ENCODE measurements around the gene IQCN.

IQCN gene

DNA sequence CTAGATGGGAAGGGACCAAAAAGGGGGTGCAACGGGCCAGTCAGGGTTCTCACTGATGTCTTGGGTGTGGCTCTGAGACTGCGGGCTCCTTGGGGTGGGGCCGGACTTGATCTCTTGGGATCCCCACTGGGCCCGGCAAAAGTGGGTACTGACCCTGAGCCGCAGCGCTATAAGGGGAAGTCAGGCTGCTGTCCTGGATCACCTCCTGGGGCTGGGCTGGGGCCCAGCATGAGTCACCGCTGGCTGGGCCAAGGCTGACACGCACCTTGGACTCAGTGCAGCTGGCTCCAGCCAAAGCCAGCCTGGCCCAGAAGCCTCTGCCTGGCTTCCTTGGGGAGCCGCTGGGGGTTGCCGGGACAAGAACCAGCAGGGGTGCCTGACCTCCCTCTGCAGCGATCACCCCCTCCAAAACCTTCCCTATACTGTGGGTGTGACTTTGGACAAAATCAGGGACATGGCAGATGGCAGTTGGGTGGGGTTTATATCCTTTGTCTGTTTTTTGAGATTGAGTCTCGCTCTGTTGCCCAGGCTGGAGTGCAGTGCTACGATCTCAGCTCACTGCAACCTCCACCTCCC lies 617 bp upstream of the IQCN start (continued):
- TF ChIP-seq PRDM6 (tag by site-specific recombination; IDR thresholded peaks at IDR 0.05) (no peak), ZSCAN5A (tag by site-specific recombination; IDR thresholded peaks at IDR 0.05) (no peak), ZNF16 (tag by site-specific recombination; IDR thresholded peaks at IDR 0.05; ENCODE audit: low read depth) (no peak), ZNF138 (tag by site-specific recombination; IDR thresholded peaks at IDR 0.05; ENCODE audit: borderline replicate concordance) (no peak), ZNF76 (tag by site-specific recombination; IDR thresholded peaks at IDR 0.05; ENCODE audit: borderline replicate concordance, low read depth) (peak; percentile 69; the same call in 1 of the 2 replicates), ZNF792 (tag by site-specific recombination; IDR thresholded peaks at IDR 0.05) (no peak), ZNF155 (tag by site-specific recombination; IDR thresholded peaks at IDR 0.05) (no peak), ZNF10 (tag by site-specific recombination; IDR thresholded peaks at IDR 0.05) (no peak), ZNF140 (tag by site-specific recombination; IDR thresholded peaks at IDR 0.05) (no peak), HOXC10 (CRISPR knock-in tag; IDR thresholded peaks at IDR 0.05) (no peak), ZFP41 (tag by site-specific recombination; IDR thresholded peaks at IDR 0.05; ENCODE audit: borderline replicate concordance) (no peak), ZBTB17 (tag by site-specific recombination; IDR thresholded peaks at IDR 0.05) (peak; percentile 81), ZNF658 (tag by site-specific recombination; IDR thresholded peaks at IDR 0.05) (no peak), ZNF37A (tag by site-specific recombination; IDR thresholded peaks at IDR 0.05) (no peak), ZNF2 (tag by site-specific recombination; IDR thresholded peaks at IDR 0.05) (no peak; the same call in 1 of the 2 replicates), GFI1B (tag by site-specific recombination; IDR thresholded peaks at IDR 0.05) (no peak), ZNF239 (tag by site-specific recombination; IDR thresholded peaks at IDR 0.05) (no peak), ZSCAN18 (tag by site-specific recombination; IDR thresholded peaks at IDR 0.05) (no peak)
- TF ChIP-seq, protein P1, sequence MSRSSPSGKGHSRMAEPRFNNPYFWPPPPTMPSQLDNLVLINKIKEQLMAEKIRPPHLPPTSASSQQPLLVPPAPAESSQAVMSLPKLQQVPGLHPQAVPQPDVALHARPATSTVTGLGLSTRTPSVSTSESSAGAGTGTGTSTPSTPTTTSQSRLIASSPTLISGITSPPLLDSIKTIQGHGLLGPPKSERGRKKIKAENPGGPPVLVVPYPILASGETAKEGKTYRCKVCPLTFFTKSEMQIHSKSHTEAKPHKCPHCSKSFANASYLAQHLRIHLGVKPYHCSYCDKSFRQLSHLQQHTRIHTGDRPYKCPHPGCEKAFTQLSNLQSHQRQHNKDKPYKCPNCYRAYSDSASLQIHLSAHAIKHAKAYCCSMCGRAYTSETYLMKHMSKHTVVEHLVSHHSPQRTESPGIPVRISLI (tag by site-specific recombination; IDR thresholded peaks at IDR 0.05), result no peak
- TF ChIP-seq, protein P2, sequence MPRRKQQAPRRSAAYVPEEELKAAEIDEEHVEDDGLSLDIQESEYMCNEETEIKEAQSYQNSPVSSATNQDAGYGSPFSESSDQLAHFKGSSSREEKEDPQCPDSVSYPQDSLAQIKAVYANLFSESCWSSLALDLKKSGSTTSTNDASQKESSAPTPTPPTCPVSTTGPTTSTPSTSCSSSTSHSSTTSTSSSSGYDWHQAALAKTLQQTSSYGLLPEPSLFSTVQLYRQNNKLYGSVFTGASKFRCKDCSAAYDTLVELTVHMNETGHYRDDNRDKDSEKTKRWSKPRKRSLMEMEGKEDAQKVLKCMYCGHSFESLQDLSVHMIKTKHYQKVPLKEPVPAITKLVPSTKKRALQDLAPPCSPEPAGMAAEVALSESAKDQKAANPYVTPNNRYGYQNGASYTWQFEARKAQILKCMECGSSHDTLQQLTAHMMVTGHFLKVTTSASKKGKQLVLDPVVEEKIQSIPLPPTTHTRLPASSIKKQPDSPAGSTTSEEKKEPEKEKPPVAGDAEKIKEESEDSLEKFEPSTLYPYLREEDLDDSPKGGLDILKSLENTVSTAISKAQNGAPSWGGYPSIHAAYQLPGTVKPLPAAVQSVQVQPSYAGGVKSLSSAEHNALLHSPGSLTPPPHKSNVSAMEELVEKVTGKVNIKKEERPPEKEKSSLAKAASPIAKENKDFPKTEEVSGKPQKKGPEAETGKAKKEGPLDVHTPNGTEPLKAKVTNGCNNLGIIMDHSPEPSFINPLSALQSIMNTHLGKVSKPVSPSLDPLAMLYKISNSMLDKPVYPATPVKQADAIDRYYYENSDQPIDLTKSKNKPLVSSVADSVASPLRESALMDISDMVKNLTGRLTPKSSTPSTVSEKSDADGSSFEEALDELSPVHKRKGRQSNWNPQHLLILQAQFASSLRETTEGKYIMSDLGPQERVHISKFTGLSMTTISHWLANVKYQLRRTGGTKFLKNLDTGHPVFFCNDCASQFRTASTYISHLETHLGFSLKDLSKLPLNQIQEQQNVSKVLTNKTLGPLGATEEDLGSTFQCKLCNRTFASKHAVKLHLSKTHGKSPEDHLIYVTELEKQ (tag by site-specific recombination; IDR thresholded peaks at IDR 0.05; ENCODE audit: borderline replicate concordance), result no peak
- TF ChIP-seq, protein P3, sequence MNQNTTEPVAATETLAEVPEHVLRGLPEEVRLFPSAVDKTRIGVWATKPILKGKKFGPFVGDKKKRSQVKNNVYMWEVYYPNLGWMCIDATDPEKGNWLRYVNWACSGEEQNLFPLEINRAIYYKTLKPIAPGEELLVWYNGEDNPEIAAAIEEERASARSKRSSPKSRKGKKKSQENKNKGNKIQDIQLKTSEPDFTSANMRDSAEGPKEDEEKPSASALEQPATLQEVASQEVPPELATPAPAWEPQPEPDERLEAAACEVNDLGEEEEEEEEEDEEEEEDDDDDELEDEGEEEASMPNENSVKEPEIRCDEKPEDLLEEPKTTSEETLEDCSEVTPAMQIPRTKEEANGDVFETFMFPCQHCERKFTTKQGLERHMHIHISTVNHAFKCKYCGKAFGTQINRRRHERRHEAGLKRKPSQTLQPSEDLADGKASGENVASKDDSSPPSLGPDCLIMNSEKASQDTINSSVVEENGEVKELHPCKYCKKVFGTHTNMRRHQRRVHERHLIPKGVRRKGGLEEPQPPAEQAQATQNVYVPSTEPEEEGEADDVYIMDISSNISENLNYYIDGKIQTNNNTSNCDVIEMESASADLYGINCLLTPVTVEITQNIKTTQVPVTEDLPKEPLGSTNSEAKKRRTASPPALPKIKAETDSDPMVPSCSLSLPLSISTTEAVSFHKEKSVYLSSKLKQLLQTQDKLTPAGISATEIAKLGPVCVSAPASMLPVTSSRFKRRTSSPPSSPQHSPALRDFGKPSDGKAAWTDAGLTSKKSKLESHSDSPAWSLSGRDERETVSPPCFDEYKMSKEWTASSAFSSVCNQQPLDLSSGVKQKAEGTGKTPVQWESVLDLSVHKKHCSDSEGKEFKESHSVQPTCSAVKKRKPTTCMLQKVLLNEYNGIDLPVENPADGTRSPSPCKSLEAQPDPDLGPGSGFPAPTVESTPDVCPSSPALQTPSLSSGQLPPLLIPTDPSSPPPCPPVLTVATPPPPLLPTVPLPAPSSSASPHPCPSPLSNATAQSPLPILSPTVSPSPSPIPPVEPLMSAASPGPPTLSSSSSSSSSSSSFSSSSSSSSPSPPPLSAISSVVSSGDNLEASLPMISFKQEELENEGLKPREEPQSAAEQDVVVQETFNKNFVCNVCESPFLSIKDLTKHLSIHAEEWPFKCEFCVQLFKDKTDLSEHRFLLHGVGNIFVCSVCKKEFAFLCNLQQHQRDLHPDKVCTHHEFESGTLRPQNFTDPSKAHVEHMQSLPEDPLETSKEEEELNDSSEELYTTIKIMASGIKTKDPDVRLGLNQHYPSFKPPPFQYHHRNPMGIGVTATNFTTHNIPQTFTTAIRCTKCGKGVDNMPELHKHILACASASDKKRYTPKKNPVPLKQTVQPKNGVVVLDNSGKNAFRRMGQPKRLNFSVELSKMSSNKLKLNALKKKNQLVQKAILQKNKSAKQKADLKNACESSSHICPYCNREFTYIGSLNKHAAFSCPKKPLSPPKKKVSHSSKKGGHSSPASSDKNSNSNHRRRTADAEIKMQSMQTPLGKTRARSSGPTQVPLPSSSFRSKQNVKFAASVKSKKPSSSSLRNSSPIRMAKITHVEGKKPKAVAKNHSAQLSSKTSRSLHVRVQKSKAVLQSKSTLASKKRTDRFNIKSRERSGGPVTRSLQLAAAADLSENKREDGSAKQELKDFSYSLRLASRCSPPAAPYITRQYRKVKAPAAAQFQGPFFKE (tag by site-specific recombination; IDR thresholded peaks at IDR 0.05; ENCODE audit: borderline replicate concordance), result no peak
- TF ChIP-seq, protein P4, sequence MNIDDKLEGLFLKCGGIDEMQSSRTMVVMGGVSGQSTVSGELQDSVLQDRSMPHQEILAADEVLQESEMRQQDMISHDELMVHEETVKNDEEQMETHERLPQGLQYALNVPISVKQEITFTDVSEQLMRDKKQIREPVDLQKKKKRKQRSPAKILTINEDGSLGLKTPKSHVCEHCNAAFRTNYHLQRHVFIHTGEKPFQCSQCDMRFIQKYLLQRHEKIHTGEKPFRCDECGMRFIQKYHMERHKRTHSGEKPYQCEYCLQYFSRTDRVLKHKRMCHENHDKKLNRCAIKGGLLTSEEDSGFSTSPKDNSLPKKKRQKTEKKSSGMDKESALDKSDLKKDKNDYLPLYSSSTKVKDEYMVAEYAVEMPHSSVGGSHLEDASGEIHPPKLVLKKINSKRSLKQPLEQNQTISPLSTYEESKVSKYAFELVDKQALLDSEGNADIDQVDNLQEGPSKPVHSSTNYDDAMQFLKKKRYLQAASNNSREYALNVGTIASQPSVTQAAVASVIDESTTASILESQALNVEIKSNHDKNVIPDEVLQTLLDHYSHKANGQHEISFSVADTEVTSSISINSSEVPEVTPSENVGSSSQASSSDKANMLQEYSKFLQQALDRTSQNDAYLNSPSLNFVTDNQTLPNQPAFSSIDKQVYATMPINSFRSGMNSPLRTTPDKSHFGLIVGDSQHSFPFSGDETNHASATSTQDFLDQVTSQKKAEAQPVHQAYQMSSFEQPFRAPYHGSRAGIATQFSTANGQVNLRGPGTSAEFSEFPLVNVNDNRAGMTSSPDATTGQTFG (tag by site-specific recombination; IDR thresholded peaks at IDR 0.05; ENCODE audit: borderline replicate concordance), result no peak
